Stimulated activated naive B cell treated with anti-CD40 and anti-IgM and Interleukin-4, amounts not matched to agents 10 μg/mL and 1 μg/mL and 100 μg/mL, for 72 hours (primary cell): ENCODE results near the gene ELF2.
A peak's percentile ranks its signal among the peaks of the same experiment; 100 is the strongest.
"Not testable (repeated sequence)": the region's sequence is repeated elsewhere in the genome, so short reads cannot be mapped to it uniquely, and the experiment has no call there.

ENCODE experiments used
- ATAC-seq, 2 donors: fragments of 150-1000 bp; cut with Tn5 transposase; replicated peaks; 2 replicates each; pipeline ENCODE4 v1.10.0; 2021; ENCODE audit warnings: moderate library complexity in 1 of 2
- DNase-seq: peaks from one replicate; pipeline ENCODE4 v3.0.0; 2021
- H3K27ac Mint-ChIP-seq: one replicate; pipeline ENCODE4 v1.8.0; 2022; ENCODE audit warnings: mild to moderate bottlenecking, mixed read lengths
- H3K27me3 Mint-ChIP-seq, 2 donors: one replicate each; pipeline ENCODE4 v1.8.0; 2022; ENCODE audit warnings: mixed read lengths in 2 of 2
- H3K36me3 Mint-ChIP-seq, 2 donors: one replicate each; pipeline ENCODE4 v1.8.0; 2022; ENCODE audit warnings: mixed read lengths in 2 of 2, mild to moderate bottlenecking in 1 of 2
- H3K4me1 Mint-ChIP-seq, 2 donors: one replicate each; pipeline ENCODE4 v1.8.0; 2022; ENCODE audit warnings: mixed read lengths in 2 of 2, mild to moderate bottlenecking in 1 of 2
- H3K4me3 Mint-ChIP-seq, 2 donors: one replicate each; pipeline ENCODE4 v1.8.0; 2022; ENCODE audit warnings: mild to moderate bottlenecking in 2 of 2, mixed read lengths in 2 of 2, moderate library complexity in 1 of 2
- H3K9me3 Mint-ChIP-seq, 2 donors: one replicate each; pipeline ENCODE4 v1.8.0; 2022; ENCODE audit warnings: mixed read lengths in 2 of 2, mild to moderate bottlenecking in 1 of 2

Gene ELF2

GRCh38 chr4:139170932-139171331 lies 6.1 kb downstream of the ELF2 start:
- no peaks in the 10 kb centered on the region for H3K36me3 Mint-ChIP-seq
- no peak for ATAC-seq
- H3K27me3 Mint-ChIP-seq, result no peaks in the 10 kb centered on the region
- no peaks in the 10 kb centered on the region for H3K9me3 Mint-ChIP-seq
- no peak overlapping the region for H3K4me3 Mint-ChIP-seq
- peaks cover 11 to 25% of the 10 kb centered on the region in 2 donors for H3K4me1 Mint-ChIP-seq
- H3K27ac Mint-ChIP-seq, result no peak overlapping the region
- no peak for DNase-seq

GRCh38 chr4:139167774-139168444 lies 9.1 kb downstream of the ELF2 start:
- Mint-ChIP-seq H3K27ac (no peak overlapping the region), H3K9me3 (no peaks in the 10 kb centered on the region), H3K36me3 (no peaks in the 10 kb centered on the region), H3K27me3 (no peaks in the 10 kb centered on the region), H3K4me3 (no peak overlapping the region), H3K4me1 (peaks cover 17 to 34% of the 10 kb centered on the region in 2 donors)
- peak; percentile 25 to 62 for ATAC-seq
- no peak for DNase-seq

GRCh38 chr4:139164731-139165130 lies 12.3 kb downstream of the ELF2 start:
- Mint-ChIP-seq H3K27me3 (no peaks in the 10 kb centered on the region), H3K9me3 (no peaks in the 10 kb centered on the region), H3K4me3 (no peak overlapping the region), H3K27ac (no peak overlapping the region), H3K36me3 (peaks cover 0 to 3% of the 10 kb centered on the region in 2 donors), H3K4me1 (peaks cover 17 to 29% of the 10 kb centered on the region in 2 donors)
- DNase-seq, result no peak
- no peak for ATAC-seq

- DNase-seq, result no peak
- H3K27me3 Mint-ChIP-seq, result no peaks in the 10 kb centered on the region
- peaks cover 0 to 6% of the 10 kb centered on the region in 2 donors for H3K36me3 Mint-ChIP-seq
- no peak overlapping the region for H3K27ac Mint-ChIP-seq
- H3K9me3 Mint-ChIP-seq, result no peaks in the 10 kb centered on the region
- peaks cover 17 to 29% of the 10 kb centered on the region in 2 donors for H3K4me1 Mint-ChIP-seq
- ATAC-seq, result no peak
- H3K4me3 Mint-ChIP-seq, result no peak overlapping the region
These were observed 13.2 kb downstream of the ELF2 start for GRCh38 chr4:139163806-139164206.

GRCh38 chr4:139157977-139158376 lies 19.0 kb downstream of the ELF2 start:
- H3K36me3 Mint-ChIP-seq, H3K4me3 Mint-ChIP-seq, H3K9me3 Mint-ChIP-seq, ATAC-seq, H3K27me3 Mint-ChIP-seq, DNase-seq, H3K27ac Mint-ChIP-seq: not testable (repeated sequence)
- peaks cover 10 to 12% of the 10 kb centered on the region in 2 donors for H3K4me1 Mint-ChIP-seq

GRCh38 chr4:139154952-139155557 lies 22.0 kb downstream of the ELF2 start:
- DNase-seq, result no peak
- Mint-ChIP-seq H3K4me3 (no peak overlapping the region), H3K9me3 (no peaks in the 10 kb centered on the region), H3K4me1 (peaks cover 10 to 12% of the 10 kb centered on the region in 2 donors), H3K36me3 (peaks cover 0 to 7% of the 10 kb centered on the region in 2 donors), H3K27ac (no peak overlapping the region), H3K27me3 (no peaks in the 10 kb centered on the region)
- no peak for ATAC-seq

- Mint-ChIP-seq H3K36me3 (peaks cover 0 to 7% of the 10 kb centered on the region in 2 donors), H3K4me3 (no peak overlapping the region), H3K27ac (peak overlapping the region; percentile 14), H3K27me3 (no peaks in the 10 kb centered on the region), H3K4me1 (peaks cover 10 to 12% of the 10 kb centered on the region in 2 donors), H3K9me3 (no peaks in the 10 kb centered on the region)
- ATAC-seq (no peak), DNase-seq (no peak)
These were observed 22.5 kb downstream of the ELF2 start for GRCh38 chr4:139154538-139154937.

GRCh38 chr4:139154134-139154421 lies 22.9 kb downstream of the ELF2 start:
- Mint-ChIP-seq H3K27me3 (no peaks in the 10 kb centered on the region), H3K4me1 (peaks cover 10 to 12% of the 10 kb centered on the region in 2 donors), H3K4me3 (no peak overlapping the region), H3K36me3 (peaks cover 0 to 4% of the 10 kb centered on the region in 2 donors), H3K9me3 (no peaks in the 10 kb centered on the region), H3K27ac (no peak overlapping the region)
- DNase-seq, result no peak
- no peak for ATAC-seq

GRCh38 chr4:139153411-139154133 lies 23.4 kb downstream of the ELF2 start:
- H3K4me3 Mint-ChIP-seq, result no peak overlapping the region
- no peak overlapping the region for H3K27ac Mint-ChIP-seq
- no peaks in the 10 kb centered on the region for H3K9me3 Mint-ChIP-seq
- H3K27me3 Mint-ChIP-seq, result no peaks in the 10 kb centered on the region
- H3K36me3 Mint-ChIP-seq, result peaks cover 0 to 4% of the 10 kb centered on the region in 2 donors
- DNase-seq, result no peak
- peaks cover 10 to 12% of the 10 kb centered on the region in 2 donors for H3K4me1 Mint-ChIP-seq
- ATAC-seq, result no peak

GRCh38 chr4:139152249-139152648 lies 24.8 kb downstream of the ELF2 start:
- H3K27me3 Mint-ChIP-seq, result no peaks in the 10 kb centered on the region
- H3K9me3 Mint-ChIP-seq, result no peaks in the 10 kb centered on the region
- peaks cover 10 to 15% of the 10 kb centered on the region in 2 donors for H3K4me1 Mint-ChIP-seq
- H3K36me3 Mint-ChIP-seq, result peaks cover 0 to under 1% of the 10 kb centered on the region in 2 donors
- no peak overlapping the region for H3K27ac Mint-ChIP-seq
- DNase-seq (no peak), ATAC-seq (no peak)
- H3K4me3 Mint-ChIP-seq, result no peak overlapping the region

- no peaks in the 10 kb centered on the region for H3K27me3 Mint-ChIP-seq
- H3K4me1 Mint-ChIP-seq, result peaks cover 21 to 38% of the 10 kb centered on the region in 2 donors
- H3K9me3 Mint-ChIP-seq, result peaks cover 0 to 3% of the 10 kb centered on the region in 2 donors
- ATAC-seq (peak in 1 of 2 donors; percentile 31), DNase-seq (no peak)
- H3K4me3 Mint-ChIP-seq, result no peak overlapping the region
- H3K36me3 Mint-ChIP-seq, result peaks cover 5 to 7% of the 10 kb centered on the region in 2 donors
- no peak overlapping the region for H3K27ac Mint-ChIP-seq
These were observed 29.9 kb downstream of the ELF2 start for GRCh38 chr4:139146926-139147629.

- Mint-ChIP-seq H3K9me3 (peaks cover 0 to 3% of the 10 kb centered on the region in 2 donors), H3K27ac (no peak overlapping the region), H3K4me3 (no peak overlapping the region), H3K4me1 (peaks cover 32 to 50% of the 10 kb centered on the region in 2 donors), H3K36me3 (peaks cover 5 to 7% of the 10 kb centered on the region in 2 donors), H3K27me3 (no peaks in the 10 kb centered on the region)
- DNase-seq (no peak), ATAC-seq (no peak)
These were observed 31.5 kb downstream of the ELF2 start for GRCh38 chr4:139145552-139145932.

- DNase-seq (no peak), ATAC-seq (no peak)
- no peaks in the 10 kb centered on the region for H3K27me3 Mint-ChIP-seq
These were observed 32.0 kb downstream of the ELF2 start for GRCh38 chr4:139144911-139145551.

More at GRCh38 chr4:139144911-139145551, 32.0 kb downstream of the ELF2 start:
- H3K9me3 Mint-ChIP-seq, result peaks cover 0 to 3% of the 10 kb centered on the region in 2 donors
- H3K36me3 Mint-ChIP-seq, result peaks cover 5 to 7% of the 10 kb centered on the region in 2 donors
- H3K4me3 Mint-ChIP-seq, result no peak overlapping the region
- no peak overlapping the region for H3K27ac Mint-ChIP-seq
- H3K4me1 Mint-ChIP-seq, result peaks cover 32 to 50% of the 10 kb centered on the region in 2 donors
